GM21529 (cell line): Measurements from ENCODE around the gene HMGCS2.

Source experiments
- ATAC-seq: cut with Tn5 transposase; IDR thresholded peaks from one replicate; pipeline ENCODE4 v1.9.1; 2021; ENCODE audit not compliant: unreplicated experiment

Gene HMGCS2

DNA sequence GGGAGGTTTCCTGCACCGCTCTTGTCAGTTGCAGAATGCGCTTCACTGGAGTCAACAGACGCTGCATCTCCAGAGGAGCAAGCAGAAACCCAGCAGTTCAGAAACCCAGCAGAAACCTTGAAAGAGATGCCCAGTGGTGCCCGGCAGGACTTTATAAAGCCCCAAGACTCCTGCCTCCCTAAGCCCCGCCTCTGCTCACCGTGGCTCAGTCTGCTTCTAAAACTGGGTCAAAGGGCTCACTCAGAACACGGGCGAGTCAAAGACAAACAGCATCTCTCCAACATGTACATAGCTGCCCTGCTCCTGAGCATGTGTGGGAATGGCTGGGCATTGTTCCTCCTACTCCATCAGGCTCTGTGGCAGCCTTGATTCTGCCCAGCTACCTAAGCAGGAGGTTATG lies at the start of gene HMGCS2:
Gene HMGCS2, minus strand, starts transcription at position 128 of the 400 bp plus-strand sequence. Its CDS starts 61 bp downstream, at position 67.
- ATAC-seq = no peak

DNA sequence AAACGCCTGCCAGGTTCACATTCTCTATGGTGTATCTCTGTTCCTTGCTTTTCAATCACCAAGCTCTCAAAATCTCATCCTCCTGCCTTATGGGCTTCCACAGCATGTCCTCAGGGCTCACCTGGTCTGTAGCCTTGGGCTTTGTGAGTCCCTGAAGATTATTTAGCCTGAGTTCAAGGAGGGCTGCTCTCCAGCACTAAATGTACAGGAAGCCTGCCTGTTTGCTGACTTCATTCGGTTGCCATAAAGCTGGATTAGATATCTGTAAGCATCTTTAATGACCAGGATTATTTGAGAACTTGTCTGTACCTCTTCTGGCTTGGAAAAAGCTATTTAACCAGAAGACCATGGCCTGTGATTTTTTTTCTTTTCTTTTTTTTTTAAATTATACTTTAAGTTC lies 49.5 kb upstream of the HMGCS2 start:
- ATAC-seq = no peak

DNA sequence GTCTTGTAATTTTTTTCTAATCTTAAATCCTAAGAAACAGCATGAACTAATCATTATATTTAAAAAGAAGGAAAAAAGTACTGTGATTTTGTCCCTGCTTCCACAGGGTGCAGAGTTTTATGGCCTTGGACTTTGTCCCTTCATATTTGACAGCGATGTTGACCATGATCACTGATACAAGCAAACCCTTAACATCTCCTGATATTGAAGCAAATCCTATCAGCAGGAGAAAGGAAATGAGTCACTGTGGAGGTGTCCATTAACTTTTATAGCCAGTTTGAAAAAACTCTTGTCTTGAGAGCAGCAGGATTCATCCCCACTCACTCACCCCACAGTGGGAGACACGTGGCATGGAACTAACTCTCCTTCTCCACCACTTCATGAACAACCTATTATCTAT lies 47.7 kb upstream of the HMGCS2 start:
- ATAC-seq = no peak

DNA sequence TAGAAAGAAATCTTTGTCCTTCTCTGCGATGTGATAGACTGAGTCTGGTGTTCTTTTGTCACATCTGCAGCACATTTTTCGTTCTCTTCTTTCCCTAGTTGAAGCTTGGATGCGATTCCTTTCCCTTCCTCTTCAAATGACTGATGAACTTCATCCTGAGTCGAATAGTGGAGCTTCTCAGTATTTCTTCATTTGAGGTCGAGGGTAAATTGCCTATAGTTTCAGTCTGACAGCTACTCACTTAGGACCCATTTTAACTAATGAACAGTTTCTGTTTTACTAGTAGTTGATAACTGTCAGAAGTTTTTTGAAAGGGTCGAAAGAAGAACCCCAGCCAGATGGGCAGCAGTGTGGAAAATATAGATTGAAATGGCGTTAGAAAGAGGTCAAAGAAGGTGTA lies 47.2 kb upstream of the HMGCS2 start:
- no peak for ATAC-seq

DNA sequence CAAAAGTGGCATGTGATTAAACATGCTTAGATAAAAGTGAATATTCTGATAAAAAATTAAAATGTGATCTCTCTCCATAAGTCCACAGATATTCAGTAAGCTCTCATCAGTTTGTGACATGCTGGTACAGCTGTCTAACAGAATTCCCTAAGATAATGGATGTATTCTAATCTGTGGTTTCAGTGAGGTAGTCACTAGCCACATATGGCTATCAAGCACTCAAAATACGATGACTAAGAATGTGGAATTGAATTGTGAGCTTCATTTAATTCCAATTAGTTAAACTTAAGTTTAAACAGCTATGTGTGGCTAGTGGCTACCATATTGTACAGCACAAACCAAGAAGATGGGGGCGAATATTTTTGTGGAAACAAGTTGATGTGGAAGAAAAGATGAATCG lies 46.7 kb upstream of the HMGCS2 start:
- ATAC-seq = no peak

DNA sequence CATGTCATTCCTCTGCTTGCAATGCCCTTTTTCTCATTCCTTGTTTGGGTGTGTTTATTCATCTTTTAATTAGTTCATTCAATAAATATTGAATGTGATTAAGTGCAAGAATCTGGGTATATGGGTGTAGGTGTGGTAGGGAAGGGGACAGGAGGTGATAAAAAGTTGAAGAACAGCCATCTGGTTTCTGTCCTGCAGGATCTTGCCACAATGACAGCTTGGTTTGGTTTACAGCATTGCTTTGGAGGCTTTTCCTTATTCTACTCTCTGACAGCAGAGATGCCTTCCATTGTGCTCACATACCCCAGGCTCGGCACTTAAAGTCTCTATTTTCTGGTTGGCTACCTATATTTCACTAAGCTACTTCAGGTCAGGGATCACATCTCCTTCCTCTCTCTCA lies 45.6 kb upstream of the HMGCS2 start:
- ATAC-seq = no peak

DNA sequence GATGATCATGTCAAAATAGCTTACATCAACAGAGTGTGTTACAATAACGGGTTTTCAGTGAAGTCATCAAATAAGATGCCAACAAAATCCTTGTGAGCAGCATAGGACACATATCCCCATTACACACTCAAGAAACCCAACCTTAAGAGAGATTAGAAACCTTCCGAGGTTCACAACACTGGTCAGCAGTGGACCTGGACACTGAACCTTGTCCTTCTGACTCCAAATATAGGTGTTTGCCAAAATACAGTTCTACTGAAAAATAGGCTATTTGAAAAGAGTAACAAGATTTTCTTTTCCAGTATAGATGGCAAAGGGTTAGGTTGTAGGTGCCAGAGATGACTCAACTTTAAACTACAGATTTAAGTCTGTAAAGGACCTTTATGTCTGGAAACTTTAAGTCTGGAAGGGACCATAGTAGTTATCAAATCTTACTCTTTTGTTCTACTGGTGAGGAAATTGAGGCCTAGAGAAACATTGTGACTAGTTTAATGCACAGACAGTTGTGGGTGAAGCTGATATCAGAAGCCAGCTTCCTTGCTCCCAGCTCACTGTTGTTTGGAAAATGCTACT lies 43.4 kb upstream of the HMGCS2 start:
- no peak for ATAC-seq

DNA sequence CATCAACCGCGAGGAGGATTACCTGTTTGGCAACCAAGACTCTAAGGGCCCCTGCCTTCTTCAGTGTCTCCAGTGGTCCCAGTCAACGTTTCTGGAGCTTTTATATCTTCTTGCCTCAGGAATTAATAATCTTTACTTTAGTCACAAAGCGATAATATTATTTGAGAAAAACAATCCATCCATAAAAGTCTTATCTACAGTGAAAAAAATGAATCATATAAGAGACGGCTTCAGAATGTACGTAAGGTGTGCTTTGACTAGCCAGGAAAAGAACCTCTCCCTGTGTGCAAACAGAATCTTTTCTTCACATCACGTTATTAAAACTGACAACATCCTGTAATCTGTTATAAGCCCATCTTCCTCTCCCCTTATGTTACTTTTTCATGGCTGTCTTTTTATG lies 42.7 kb upstream of the HMGCS2 start, which contains the start of gene REG4:
Gene REG4, minus strand, starts transcription at position 74 of the 400 bp plus-strand sequence. CDS start 2,691 bp downstream, outside the sequence.
- ATAC-seq = no peak

DNA sequence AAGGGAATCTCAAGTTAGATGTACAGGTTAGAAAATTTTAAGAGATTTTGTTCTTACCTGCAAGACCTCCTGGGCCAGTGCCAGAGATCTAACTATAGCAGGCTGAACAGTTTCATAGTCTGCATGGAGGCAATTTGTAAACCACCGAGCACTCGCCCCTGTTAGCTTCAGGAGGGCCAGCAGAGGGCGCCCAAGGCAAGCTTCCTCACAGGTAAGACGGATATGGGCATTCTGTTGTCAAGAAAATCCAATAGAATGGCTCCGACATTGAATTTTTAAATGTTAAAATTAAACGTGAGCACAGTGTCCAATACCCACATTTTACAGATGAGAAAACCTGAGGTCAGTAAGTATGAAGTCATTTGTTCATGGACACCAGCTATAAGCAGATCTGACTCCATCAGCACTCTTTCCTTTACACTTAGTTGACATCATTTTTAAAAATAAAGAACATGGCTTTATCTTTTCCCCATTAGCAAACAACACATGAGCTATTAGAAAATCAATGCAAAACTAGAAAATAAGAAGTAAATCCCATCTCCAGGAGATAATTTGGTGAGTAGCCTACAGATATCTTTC lies 40.4 kb upstream of the HMGCS2 start:
- peak; percentile 76 for ATAC-seq

DNA sequence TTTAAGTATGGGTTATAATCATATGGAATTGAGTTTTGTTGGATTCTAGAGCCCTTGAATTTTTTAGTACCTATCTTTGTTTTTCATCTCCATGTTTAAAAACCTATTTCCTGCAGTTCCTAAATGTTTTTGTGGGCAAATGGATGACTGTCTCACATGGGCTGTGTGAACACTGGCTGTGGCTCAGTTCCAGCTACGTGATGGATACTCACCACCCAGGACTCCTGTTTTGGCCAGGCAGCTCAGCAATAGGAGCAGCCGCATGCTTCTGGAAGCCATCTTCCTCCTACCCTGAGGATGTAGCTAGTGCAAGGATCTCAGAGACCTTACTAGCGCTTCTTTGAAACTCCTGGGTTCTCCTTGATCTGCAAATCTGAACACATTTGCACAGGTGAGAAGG lies 39.8 kb upstream of the HMGCS2 start:
- no peak for ATAC-seq

DNA sequence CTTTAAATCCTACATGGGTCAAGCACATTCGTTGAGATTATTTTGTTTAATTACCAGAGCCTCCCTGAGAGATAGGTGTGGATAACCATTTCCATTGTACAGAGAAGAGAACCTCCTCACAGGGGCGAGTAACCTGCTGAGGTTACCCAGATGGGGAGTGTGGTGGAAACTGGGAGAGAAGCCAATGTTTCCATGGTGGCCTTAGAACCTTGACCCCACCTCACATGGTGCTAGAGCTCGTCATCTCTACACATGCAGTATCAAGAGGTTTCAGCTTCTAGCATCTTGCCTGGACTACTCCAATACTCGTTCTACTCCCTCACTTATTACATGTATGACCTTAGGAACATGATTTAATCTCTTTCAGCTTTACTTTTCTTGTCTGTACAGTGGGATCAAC lies 37.8 kb upstream of the HMGCS2 start:
- no peak for ATAC-seq

DNA sequence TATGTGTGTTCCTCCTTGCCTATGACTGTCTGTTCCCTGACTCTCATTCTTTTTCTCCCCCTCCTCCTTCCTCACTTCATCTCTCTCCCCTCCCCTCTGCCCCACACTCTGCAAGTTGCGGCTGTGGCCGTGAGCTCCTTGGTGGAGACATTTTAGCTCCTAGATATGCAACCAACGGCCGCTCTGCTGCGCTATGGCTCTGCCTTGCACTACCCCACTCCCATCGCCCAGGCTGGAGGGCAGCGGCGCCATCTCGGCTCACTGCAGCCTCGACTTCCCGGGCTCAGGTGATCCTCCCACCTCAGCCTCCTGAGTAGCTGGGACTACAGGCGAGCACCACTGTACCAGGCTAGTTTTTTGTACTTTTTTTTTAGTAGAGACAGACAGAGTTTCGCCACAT lies 37.0 kb upstream of the HMGCS2 start:
- no peak for ATAC-seq

DNA sequence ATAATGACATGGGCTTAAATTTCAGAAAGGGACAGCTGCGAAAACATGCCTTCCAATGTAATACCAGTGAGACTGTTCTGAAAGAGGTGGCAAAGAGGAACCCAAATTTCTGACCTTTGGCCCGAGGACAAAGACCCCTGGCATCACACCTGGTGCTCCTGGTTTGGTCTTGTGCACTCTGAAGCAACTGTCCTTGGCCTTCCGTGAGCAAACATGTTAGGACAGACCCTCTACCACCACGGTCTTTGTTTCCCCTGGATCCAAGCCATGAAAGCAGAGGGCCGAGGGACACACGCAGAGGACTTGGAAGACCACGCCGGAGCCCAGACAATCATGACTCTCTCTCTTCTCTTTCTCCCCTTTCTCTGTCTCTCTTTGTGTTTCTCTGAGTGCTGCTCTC lies 36.5 kb upstream of the HMGCS2 start:
- ATAC-seq = no peak

DNA sequence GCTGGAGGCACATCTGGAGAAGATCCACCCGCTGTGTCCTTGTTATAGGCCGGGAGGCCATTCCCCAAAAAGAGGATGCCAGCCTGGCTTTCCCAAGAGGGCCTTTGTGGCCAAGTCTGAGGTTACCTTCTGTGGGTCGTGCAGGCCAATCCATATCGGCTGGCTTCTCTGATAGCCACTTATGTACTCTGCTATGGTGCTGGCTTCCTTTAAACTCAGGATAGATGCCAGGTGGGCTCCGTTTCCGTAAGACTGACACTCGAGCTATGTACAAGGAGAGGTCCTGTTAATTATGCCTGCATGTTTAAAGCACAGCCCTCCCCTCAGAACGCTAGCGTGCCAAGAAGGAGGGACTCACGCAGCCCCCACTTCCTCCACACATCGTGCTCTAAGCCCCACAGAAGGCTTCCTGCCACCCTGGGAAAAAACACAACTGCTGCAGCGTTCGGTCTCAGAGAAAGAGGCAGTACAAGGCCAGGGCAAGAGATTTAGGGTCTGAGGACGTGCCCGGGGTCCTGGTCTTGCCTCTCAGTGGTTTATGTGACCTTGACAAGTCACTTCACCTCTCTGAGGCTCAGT lies 31.0 kb upstream of the HMGCS2 start:
- ATAC-seq = no peak

DNA sequence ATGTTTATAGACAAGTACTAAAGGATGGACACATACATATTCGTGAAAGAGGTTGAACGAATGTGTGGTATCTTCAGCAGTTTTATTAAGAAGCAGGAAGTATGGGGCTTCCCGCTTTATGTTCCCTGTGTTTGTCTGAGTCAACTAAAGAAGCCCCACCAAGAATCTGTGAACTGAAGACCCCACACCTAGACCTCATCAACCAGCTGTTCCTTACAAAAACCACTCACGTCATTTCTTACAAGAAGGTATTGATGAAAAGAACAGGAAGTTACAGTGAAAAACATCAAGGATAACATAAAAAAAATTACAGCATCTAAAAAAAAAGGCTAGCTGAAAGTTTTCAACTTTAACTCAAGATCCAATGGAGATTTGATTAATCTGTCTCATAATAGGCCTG lies 30.3 kb upstream of the HMGCS2 start:
- no peak for ATAC-seq

DNA sequence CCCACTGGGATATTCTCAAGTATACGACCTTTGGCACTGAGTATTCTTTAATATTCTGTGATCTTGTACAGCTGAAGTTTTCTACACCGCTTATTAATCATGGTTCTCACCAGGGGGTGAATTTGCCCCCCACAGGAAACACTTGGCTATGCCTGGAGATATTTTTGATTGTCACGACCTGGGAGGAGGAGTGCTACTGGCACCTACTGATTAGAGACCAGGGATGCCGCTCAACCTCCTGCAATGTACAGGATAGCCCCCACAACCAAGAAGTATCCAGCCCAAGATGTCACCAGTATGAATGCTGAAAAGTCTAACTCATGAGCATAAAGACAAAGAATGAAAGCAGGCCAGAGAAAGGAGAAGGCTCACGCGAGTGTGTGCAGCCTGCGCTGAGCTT lies 28.9 kb upstream of the HMGCS2 start:
- no peak for ATAC-seq

DNA sequence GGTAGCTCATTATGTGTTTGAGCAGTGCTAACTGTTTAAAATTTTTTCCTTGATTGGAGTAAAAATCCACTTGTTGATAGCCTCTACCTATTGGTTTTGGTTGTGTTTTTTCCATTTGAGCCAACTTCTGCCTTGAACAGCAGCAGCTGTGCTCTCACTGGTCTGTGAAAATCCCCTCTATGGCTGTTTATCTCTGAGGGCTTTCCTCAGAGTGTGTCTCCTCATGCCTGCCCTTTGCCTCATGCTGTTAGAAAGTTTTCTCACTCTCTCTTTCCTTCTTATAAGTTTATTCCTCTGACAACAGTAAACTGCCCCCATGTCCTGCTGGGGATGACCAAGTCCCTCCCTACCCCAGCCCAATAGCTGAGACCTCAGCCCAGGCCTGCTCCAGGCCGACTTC lies 28.5 kb upstream of the HMGCS2 start:
- no peak for ATAC-seq

DNA sequence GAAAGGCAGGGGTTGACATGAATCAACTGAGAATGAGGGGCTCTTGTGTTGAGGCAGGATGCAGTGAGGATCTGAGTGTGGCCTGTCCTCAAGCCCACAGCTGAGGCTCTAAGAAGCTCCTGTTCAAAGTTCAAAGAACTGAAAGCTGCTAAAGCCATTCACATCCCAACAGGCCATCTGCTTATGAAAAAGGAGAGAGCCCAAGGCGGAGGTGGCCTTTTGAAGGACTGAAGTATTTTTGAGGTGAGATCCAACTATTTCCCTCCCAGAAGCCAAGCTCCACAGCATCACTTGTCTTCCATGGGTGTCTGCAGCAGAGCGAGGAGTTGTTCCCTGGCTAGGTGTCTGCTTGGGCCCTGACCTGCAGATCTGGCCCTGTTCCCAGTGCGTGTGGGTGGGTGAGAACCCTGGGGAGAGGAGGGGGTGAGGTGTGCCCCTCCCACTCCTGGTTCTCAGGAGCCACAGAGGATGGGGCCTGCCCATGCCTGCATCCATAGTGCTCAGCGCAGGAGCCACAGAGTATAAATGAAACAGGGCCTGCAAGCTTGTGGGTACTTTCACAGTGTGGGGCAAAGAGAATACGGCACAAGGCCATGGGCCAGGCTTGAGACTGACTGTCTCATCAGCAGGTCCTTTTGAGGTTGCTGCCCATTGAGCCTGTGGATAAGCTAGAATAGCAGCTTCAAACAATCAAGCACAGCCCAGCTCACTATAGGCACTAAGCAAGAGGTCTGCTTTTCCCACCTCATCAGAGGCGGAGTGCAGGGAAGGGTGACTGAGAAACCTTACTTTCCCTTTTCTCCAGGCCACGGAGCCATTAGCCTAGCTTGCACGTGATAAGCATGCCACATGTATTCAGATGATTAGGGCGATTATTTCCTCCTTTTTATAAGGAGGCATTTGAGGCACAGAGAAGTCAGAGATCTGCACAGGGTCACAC lies 26.8 kb upstream of the HMGCS2 start:
- ATAC-seq = no peak

DNA sequence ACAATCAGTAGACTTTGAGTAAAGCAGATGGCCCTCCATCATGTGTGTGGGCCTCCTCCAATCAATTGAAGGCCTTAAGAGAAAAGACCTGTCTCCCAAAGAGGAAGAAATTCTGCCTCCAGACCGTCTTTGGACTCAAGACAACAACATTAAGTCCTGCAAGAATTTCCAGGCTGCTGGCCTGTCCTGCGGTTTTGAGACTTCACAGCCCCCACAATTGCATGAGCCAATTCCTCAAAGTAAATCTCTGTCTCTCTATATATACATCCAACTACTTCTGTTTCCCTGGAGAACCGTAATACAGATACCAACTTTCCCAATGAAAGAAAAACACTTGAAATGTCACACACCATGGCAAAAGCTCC lies 26.2 kb upstream of the HMGCS2 start:
- no peak for ATAC-seq

DNA sequence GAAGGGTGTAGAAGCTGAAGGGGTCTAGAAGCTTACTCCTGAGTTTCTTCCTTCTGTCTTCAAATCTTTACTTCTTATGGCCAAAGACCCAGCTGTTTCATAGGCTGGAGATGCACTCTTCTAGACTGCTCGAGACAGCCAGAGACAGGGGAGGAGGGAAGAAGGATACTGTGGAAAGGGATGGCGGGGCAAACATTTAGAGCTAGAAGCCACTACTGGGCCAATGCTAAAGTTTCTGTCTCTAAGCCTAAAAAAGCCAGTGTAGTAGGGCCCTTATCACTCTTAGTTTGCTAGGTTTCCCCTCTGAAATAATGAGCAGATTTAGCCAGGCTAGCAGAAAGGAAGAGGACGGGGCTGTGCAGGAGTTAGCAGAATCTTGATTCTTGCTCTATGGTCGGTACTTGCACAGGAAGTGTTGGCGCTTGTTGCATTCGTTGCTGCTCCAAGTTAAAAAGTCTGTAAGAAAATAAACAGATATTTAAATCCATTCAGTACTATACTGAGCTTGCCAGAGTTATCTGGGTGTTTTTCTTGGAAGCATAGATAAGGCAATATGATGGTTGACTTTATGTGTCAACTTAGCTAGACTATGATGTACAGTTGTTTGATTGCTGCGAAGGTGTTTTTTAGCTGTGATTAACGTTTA lies 25.6 kb upstream of the HMGCS2 start:
- ATAC-seq = no peak

DNA sequence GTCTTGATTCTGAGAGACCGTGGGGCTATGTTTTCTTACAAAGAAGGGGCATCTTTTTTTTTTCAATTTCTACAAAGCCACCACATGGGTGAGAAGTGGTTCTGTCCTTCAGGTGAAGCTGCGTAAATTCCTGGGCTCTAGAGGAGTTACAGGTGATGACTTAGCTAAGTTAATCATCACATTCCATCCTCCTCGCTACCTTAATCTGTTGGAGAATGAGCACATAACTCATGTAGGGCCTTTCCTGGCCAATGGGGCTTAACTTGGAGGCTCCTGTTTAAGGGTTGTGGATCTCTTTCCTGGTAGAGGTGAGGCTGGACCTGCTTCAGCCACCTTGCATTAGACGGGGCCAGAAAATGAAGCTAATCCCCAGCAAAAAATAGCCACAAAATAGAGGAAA lies 22.7 kb upstream of the HMGCS2 start:
- ATAC-seq = no peak
